Stimulated activated CD8-positive, alpha-beta memory T cell treated with anti-CD3 and anti-CD28 coated beads, Interleukin-4, amount 100 ng/mL, for 24 hours (primary cell): ENCODE data around the gene AOX1.
"Not testable (repeated sequence)": the region's sequence is repeated elsewhere in the genome, so short reads cannot be mapped to it uniquely, and the experiment has no call there.

Source experiments
- DNase-seq: peaks from one replicate; pipeline ENCODE4 v3.0.0-alpha.2; 2020; ENCODE audit warnings: low read depth

Gene AOX1

GRCh38 chr2:200602584-200602983, 16.8 kb downstream of the AOX1 start:
- no peak for DNase-seq

- DNase-seq, result no peak
These were observed 18.2 kb downstream of the AOX1 start for GRCh38 chr2:200603972-200604371.

DNA sequence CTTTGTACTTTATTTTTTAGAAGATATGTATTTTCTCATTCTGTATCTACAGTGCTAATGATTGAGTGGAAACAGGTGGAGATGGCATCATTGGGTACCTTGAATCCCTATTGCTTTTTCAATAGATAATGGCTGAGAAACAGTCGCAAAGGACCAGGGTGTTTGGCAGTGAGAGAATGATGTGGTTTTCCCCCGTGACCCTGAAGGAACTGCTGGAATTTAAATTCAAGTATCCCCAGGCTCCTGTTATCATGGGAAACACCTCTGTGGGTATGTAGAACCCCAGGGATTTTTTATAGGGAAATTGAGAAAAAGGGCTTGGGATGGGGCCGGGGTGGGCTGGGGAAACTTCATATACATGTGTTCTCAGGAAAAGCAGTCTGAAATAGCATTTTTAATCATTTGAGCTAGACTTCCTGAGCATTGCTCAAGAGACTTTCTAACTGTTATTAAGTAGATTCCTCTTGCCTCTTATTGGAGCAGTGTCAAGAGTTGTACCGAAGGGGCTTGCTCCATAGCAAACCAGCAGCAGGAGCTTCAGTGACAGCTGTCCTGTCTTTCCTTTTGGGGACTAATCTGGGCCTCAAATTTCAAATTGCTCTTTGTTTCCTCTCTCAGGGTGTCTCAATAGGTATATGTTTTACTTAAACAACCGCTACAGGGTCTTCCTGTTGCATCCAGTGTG, 18.9 kb downstream of the AOX1 start:
- DNase-seq, result no peak

DNA sequence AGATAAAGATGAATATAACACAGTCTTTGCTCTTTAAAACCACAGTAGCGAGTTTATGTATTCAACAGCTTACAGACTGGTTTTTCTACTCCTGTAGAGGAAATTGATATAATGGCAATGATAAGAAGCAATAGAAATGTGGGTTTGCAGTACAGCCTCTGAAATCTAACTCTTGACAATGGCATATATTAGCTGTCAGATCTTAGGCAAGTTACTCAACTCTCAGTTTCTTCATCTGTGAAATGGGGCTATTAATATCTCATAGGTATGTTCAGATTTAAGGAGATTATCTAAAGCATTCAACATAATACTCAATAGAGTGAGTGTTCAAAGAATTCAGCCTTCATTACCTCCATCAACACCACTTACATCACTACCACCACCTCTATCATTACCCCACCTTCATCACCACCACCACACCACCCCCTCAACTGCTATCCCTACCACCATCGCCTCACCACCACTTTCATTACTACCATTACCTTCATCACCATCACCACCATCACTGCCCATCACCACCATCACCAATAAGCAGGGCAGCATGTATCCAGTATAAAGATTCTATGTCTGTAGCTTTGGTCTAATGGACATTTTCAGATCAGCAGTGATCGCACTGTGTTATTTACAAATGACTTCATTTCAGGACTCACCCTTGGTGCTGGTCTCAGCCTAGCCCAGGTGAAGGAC, 22.7 kb downstream of the AOX1 start:
- DNase-seq, result no peak

DNA sequence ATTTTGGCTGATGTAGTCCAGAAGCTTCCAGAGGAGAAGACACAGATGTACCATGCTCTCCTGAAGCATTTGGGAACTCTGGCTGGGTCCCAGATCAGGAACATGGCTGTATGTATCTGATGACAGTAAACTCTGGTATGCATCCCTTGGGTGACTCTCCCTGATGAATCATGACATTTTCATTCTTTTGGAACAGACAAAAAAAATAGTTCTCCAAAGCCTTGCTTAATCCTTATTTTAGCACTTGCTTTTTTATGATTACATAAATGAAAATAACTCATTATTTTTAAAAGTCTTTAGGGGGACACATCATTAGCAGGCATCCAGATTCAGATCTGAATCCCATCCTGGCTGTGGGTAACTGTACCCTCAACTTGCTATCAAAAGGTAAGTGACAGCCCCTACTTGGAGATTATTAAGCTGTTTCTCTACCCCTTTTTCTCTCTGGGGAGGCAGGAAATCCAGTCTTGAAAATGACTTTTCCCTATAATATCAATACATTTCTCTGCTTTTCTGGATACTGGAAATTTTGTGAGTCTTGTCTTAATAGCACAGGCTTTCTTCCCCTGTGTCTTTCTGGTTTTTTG, 23.3 kb downstream of the AOX1 start:
- DNase-seq, result no peak

DNA sequence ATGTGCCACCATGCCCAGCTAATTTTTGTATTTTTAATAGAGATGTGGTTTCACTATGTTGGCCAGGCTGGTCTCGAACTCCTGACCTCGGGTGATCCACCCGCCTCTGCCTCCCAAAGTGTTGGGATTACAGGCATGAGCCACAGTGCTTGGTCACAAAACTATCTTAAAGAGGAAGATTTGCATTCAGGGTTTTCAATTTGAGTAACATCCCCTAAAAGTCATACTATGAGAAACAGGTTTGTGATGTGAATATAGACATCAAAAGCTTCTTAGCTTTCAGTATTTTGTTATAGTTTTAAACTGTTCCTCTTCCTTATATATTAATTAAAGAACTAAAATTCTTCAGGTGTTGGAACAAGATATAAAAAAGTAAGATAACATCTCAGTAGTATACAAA, 24.4 kb downstream of the AOX1 start:
- DNase-seq, result not testable (repeated sequence)

- no peak for DNase-seq
These were observed 27.9 kb downstream of the AOX1 start for GRCh38 chr2:200613692-200614091.

- DNase-seq, result no peak
These were observed 28.4 kb downstream of the AOX1 start for GRCh38 chr2:200614249-200614648.

DNA sequence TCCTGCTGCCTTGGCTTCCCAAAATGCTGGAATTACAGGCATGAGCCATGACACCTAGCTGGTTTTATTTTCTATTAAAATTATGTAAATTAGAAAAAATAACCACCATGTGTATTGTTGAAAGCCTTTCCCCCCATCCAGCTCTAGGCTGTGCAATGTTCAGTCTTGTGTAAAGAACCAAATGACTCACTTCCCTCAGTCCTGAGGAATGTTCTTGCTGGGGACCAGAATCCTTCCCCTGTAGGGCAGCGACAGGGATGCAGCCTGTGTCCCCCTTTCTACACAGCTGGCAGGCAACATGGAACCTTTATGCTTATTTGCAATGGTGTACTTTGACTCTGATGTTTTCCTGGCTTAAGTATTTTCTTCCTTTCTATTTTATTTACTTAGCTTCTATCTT, 29.4 kb downstream of the AOX1 start:
- no peak for DNase-seq

- DNase-seq, result no peak
These were observed 30.4 kb downstream of the AOX1 start for GRCh38 chr2:200616193-200616592.

- DNase-seq, result no peak
These were observed 30.8 kb downstream of the AOX1 start for GRCh38 chr2:200616656-200617055.

DNA sequence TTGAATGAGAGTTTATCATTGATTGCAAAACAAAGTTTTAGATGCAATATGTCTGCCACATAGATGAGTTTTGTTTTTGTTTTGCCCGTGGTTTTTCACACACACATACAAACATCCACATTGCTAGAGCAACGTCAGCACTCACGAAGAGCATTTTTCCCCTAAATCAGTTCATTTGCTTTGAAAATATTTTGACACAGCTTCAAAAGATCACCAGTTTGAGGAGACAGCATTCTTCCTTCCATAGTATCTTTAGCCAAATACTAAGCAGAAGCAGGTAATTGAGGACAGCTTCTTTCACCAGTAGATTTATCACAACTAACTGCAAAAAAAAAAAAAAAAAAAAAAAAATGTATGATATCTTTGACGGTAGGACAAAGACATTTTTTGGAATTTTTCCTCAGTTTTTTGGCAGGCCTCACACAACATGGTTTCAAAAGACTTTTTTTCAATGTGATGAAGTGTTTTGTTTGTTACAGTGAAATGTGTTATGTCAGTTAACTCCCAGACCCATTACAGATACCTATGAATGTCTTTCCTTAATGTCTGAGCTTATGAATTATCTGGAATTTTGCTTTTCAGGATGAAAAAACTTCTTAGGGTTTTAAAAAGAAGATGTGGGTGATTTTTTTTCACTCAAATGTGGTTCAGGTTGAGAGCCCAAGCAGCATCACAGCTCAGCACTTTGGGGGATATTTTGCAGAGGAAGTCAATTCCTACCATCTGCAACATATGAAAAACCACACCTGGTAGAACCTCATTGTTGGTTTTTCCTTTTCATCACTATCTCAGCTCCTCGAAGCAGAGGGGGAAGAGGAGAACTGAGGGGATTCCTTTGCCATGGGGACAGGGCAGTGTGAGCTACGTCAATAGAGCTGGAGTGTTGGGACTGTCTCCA, 31.6 kb downstream of the AOX1 start:
- DNase-seq, result no peak

DNA sequence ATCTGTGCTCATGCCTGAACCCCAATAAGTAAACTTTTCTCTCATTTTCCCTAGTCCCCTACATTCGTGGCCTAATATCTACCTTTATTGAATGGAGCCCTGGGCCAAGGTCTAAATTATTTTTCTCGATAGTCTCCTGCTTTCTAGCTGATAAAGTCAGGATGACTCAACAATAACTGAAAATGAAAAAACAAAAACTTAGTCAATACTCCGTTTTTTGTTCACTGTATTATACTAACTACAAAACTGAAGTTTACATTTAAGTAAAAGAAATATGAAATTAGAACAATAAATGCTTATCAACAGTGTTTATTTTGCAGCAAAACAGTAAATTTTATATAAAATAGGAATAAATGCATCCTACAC, 32.2 kb downstream of the AOX1 start:
- no peak for DNase-seq

GRCh38 chr2:200618590-200619021, 32.8 kb downstream of the AOX1 start:
- DNase-seq, result no peak

- DNase-seq, result no peak
These were observed 33.5 kb downstream of the AOX1 start for GRCh38 chr2:200619279-200619678.

DNA sequence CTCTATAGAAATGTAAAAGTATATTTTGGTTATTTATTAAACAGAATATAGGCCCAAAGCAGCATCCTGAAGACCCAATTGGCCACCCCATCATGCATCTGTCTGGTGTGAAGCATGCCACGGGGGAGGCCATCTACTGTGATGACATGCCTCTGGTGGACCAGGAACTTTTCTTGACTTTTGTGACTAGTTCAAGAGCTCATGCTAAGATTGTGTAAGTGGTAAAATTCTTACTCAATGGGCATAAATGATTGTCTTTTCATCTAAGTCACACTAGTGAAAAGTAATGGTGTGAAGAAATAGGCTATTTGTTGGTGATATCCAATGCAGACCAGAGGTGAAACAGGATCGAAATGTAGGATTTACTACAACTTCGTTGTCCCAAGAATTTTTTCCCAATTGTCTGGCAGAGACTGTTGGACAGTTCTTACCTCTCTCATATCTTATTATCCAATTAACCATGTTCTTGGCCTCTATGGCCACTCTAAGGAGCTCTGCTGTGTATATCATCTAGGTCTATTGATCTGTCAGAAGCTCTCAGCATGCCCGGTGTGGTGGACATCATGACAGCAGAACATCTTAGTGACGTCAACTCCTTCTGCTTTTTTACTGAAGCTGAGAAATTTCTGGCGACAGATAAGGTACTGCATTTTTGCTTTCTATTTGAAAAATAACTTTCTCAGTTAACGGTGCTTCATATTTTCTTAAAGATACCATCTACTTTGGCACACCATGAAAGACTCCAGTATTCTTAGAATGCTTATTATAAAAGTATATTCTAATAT, 35.0 kb downstream of the AOX1 start:
- no peak for DNase-seq

DNA sequence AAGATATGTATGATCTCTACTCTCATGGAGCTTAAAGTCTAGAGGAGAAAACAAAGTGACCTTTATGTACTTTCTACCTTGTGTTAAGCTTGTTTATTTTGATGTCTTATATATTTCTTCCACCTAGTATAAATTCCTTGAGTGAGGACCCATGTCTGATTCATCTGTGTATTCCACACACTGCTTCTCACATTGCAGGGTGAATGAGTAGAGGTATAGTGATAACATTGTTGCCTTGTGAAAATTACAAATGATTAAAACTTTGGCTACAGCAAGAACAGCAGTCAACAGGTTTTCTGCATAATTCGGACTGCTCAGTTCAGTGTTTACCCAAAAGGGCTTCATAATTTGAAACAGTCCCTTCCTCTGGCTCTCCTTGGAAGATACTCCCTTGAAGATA, 36.3 kb downstream of the AOX1 start:
- DNase-seq, result no peak

- no peak for DNase-seq
These were observed 38.2 kb downstream of the AOX1 start for GRCh38 chr2:200624026-200624425.

- DNase-seq, result no peak
These were observed 38.8 kb downstream of the AOX1 start for GRCh38 chr2:200624658-200625057.

- no peak for DNase-seq
These were observed 39.5 kb downstream of the AOX1 start for GRCh38 chr2:200625282-200625681.

GRCh38 chr2:200625958-200626363, 40.1 kb downstream of the AOX1 start:
- no peak for DNase-seq
